Erythroblast (primary cell): ENCODE measurements around the gene L1CAM.

ENCODE experiments used
- GATA1 ChIP-seq: IDR thresholded peaks from 2 replicates; pipeline ENCODE4 v1.6.1; 2011; ENCODE audit warnings: low read depth, mild to moderate bottlenecking, control low read depth, low read length, moderate library complexity
- POLR2A ChIP-seq: IDR thresholded peaks from 2 replicates; pipeline ENCODE4 v1.6.1; 2011; ENCODE audit warnings: mild to moderate bottlenecking, low read length

- TF ChIP-seq POLR2A (no peak), GATA1 (no peak)
Measured at GRCh38 chrX:153870288-153870690, 15.7 kb downstream of the L1CAM start.
